H1 (cell line): ENCODE results near the gene P3H2. TPM values are rescaled to one million over a fixed set of nuclear protein-coding genes. Genes with fewer than 3 reads are reported as not detected.

Source experiments
- CTCF ChIA-PET: fragments of 300-600 bp; sonication (Branson Sonifier 250); formaldehyde crosslinking; loops from one replicate; lab custom pipeline; 2021; ENCODE audit not compliant: partially characterized antibody; lab: Charles Lee
- POLR2A ChIA-PET: fragments of 300-600 bp; sonication (Branson Sonifier 250); formaldehyde crosslinking; loops from one replicate; lab custom pipeline; 2021; ENCODE audit warnings: inconsistent platforms; ENCODE audit not compliant: partially characterized antibody; lab: Charles Lee
- DNase-seq, 2 experiments: peaks; one replicate each; pipeline versions ENCODE4 v3.0.0 to v3.0.0-alpha.2; 2010 to 2022; ENCODE audit warnings: low spot score in 2 of 2, low read depth in 1 of 2, mixed read lengths in 1 of 2
- FAIRE-seq: peaks from 2 replicates; lab custom pipeline; 2011; peaks lifted over from hg19 to GRCh38; lab: Jason Lieb, UNC
- H2AFZ ChIP-seq: 2 replicates; pipeline ENCODE4 v1.8.1; 2012; ENCODE audit warnings: low read length, inconsistent platforms
- H2AK5ac ChIP-seq: 2 replicates; pipeline ENCODE4 v1.6.1; 2013; ENCODE audit warnings: low read depth, low read length
- H2BK120ac ChIP-seq: replicated peaks from 2 replicates; pipeline ENCODE3; 2013; ENCODE audit warnings: low read depth, low read length, inconsistent platforms
- H2BK12ac ChIP-seq: 2 replicates; pipeline ENCODE4 v1.6.1; 2013; ENCODE audit warnings: low read depth, low read length
- H2BK15ac ChIP-seq: 2 replicates; pipeline ENCODE4 v1.6.1; 2013; ENCODE audit warnings: low read length
- H2BK20ac ChIP-seq: 2 replicates; pipeline ENCODE4 v1.6.1; 2013; ENCODE audit warnings: low read length
- H2BK5ac ChIP-seq: 2 replicates; pipeline ENCODE4 v1.6.1; 2013; ENCODE audit warnings: low read depth, low read length
- H3K14ac ChIP-seq: 2 replicates; pipeline ENCODE4 v1.6.1; 2013; ENCODE audit warnings: inconsistent platforms; ENCODE audit not compliant: insufficient read length
- H3K18ac ChIP-seq: 2 replicates; pipeline ENCODE4 v1.6.1; 2013; ENCODE audit warnings: low read length; ENCODE audit errors: extremely low read depth
- H3K23ac ChIP-seq: 2 replicates; pipeline ENCODE4 v1.6.1; 2013; ENCODE audit warnings: inconsistent platforms; ENCODE audit not compliant: insufficient read length
- H3K23me2 ChIP-seq: 2 replicates; pipeline ENCODE4 v1.6.1; 2013; ENCODE audit warnings: low read depth, low read length
- H3K27ac ChIP-seq: 2 replicates; pipeline ENCODE4 v1.6.1; 2011; ENCODE audit warnings: low read depth, low read length, inconsistent platforms
- H3K27me3 ChIP-seq, 4 experiments: replicated peaks in 1 of 4; 1 replicate in 1 of 4; 2 replicates in 3 of 4; pipeline versions ENCODE4 v1.6.1 to v1.8.1; 2011 to 2013; ENCODE audit warnings: low read length in 3 of 4, mild to moderate bottlenecking in 3 of 4, inconsistent platforms in 2 of 4, mixed read lengths in 2 of 4, moderate library complexity in 1 of 4; ENCODE audit not compliant: control insufficient read depth in 3 of 4, insufficient read depth in 3 of 4; ENCODE audit errors: extremely low read depth in 1 of 4
- H3K36me3 ChIP-seq, 4 experiments: 2 replicates each; pipeline versions ENCODE4 v1.6.1 to v1.8.1; 2011 to 2013; ENCODE audit warnings: mild to moderate bottlenecking in 4 of 4, low read length in 3 of 4, moderate library complexity in 2 of 4, control low read depth in 1 of 4, inconsistent platforms in 1 of 4; ENCODE audit not compliant: insufficient read depth in 4 of 4, control insufficient read depth in 2 of 4
- H3K4ac ChIP-seq: replicated peaks from 2 replicates; pipeline ENCODE3; 2013; ENCODE audit warnings: low read length, low read depth, mixed read lengths, inconsistent platforms; ENCODE audit not compliant: insufficient read length
- H3K4me1 ChIP-seq, 4 experiments: replicated peaks in 1 of 4; 1 replicate in 1 of 4; 2 replicates in 3 of 4; pipeline versions ENCODE4 v1.6.1 to v1.8.1; 2011 to 2013; ENCODE audit warnings: low read length in 3 of 4, inconsistent platforms in 2 of 4, mixed read lengths in 1 of 4; ENCODE audit not compliant: insufficient read depth in 4 of 4, control insufficient read depth in 3 of 4
- H3K4me2 ChIP-seq, 2 experiments: 2 replicates each; pipeline versions ENCODE4 v1.6.1 to v1.8.1; 2011 to 2013; ENCODE audit warnings: low read depth in 2 of 2, low read length in 2 of 2, control low read depth in 1 of 2, inconsistent platforms in 1 of 2, mild to moderate bottlenecking in 1 of 2; ENCODE audit not compliant: insufficient read depth in 1 of 2
- H3K4me3 ChIP-seq, 4 experiments: fragments of 200-600, 300-600 bp in 1 of 4; sonication (generic), shearing (Covaris generic), sonication (Bioruptor Twin) in 1 of 4; 2 replicates each; pipeline versions ENCODE4 v1.5.1 to v1.8.1; 2011 to 2016; ENCODE audit warnings: low read length in 4 of 4, low read depth in 3 of 4, control low read depth in 2 of 4, inconsistent platforms in 2 of 4, mild to moderate bottlenecking in 2 of 4, mixed read lengths in 1 of 4, moderate library complexity in 1 of 4; ENCODE audit not compliant: insufficient read depth in 2 of 4; ENCODE audit errors: extremely low read depth in 1 of 4
- H3K56ac ChIP-seq: replicated peaks from 2 replicates; pipeline ENCODE3; 2013; ENCODE audit warnings: low read depth, mild to moderate bottlenecking, mixed read lengths, low read length, inconsistent platforms; ENCODE audit not compliant: insufficient read length
- H3K79me1 ChIP-seq: 2 replicates; pipeline ENCODE4 v1.6.1; 2013; ENCODE audit warnings: low read depth, low read length, control low read depth
- H3K79me2 ChIP-seq, 2 experiments: 2 replicates each; pipeline versions ENCODE4 v1.6.1 to v1.8.1; 2012 to 2013; ENCODE audit warnings: low read length in 2 of 2, mild to moderate bottlenecking in 2 of 2, inconsistent platforms in 1 of 2; ENCODE audit not compliant: insufficient read depth in 2 of 2, control insufficient read depth in 1 of 2
- H3K9ac ChIP-seq, 4 experiments: replicated peaks in 1 of 4; 1 replicate in 1 of 4; 2 replicates in 3 of 4; pipeline versions ENCODE4 v1.6.1 to v1.8.1; 2011 to 2013; ENCODE audit warnings: low read depth in 3 of 4, low read length in 3 of 4, control low read depth in 2 of 4, mild to moderate bottlenecking in 2 of 4, moderate library complexity in 2 of 4, inconsistent platforms in 1 of 4; ENCODE audit errors: extremely low read depth in 1 of 4
- H3K9me3 ChIP-seq, 2 experiments: 2 replicates each; pipeline versions ENCODE4 v1.6.1 to v1.8.1; 2012 to 2013; ENCODE audit warnings: mild to moderate bottlenecking in 2 of 2, moderate library complexity in 2 of 2, control low read depth in 1 of 2, inconsistent platforms in 1 of 2, low read depth in 1 of 2, low read length in 1 of 2, mixed read lengths in 1 of 2; ENCODE audit not compliant: insufficient read depth in 2 of 2
- H4K20me1 ChIP-seq, 2 experiments: replicated peaks in 1 of 2; 2 replicates each; pipeline versions ENCODE3 to v1.8.1; 2011 to 2013; ENCODE audit warnings: inconsistent platforms in 2 of 2, low read length in 2 of 2, mild to moderate bottlenecking in 1 of 2; ENCODE audit not compliant: insufficient read depth in 2 of 2, control insufficient read depth in 1 of 2
- H4K5ac ChIP-seq: 2 replicates; pipeline ENCODE4 v1.6.1; 2013; ENCODE audit warnings: low read length, low read depth, mixed read lengths, inconsistent platforms; ENCODE audit not compliant: insufficient read length
- H4K8ac ChIP-seq: 2 replicates; pipeline ENCODE4 v1.8.0; 2013; ENCODE audit warnings: mild to moderate bottlenecking, moderate library complexity, low read length, inconsistent platforms; ENCODE audit not compliant: insufficient read depth; ENCODE audit errors: extremely low read depth
- H4K91ac ChIP-seq: replicated peaks from 2 replicates; pipeline ENCODE3; 2013; ENCODE audit warnings: low read length, mixed read lengths, inconsistent platforms; ENCODE audit not compliant: insufficient read length
- CREB1 ChIP-seq: IDR thresholded peaks from 2 replicates; pipeline ENCODE4 v1.6.1; 2012; ENCODE audit warnings: inconsistent platforms
- KDM1A ChIP-seq: fragments of 200-600, 300-600 bp; sonication (generic); IDR thresholded peaks from 2 replicates; pipeline ENCODE4 v1.7.1; 2016; ENCODE audit warnings: mild to moderate bottlenecking, low read length, borderline replicate concordance
- NANOG ChIP-seq: IDR thresholded peaks from 2 replicates; pipeline ENCODE4 v1.6.1; 2011; ENCODE audit warnings: low read length, low read depth, mild to moderate bottlenecking, inconsistent platforms; ENCODE audit not compliant: insufficient read depth, poor library complexity, severe bottlenecking
- NRF1 ChIP-seq: IDR thresholded peaks from 2 replicates; pipeline ENCODE4 v1.6.1; 2011; ENCODE audit warnings: mild to moderate bottlenecking, low read depth, low read length, improper control_type of control experiment
- WGBS, 2 experiments: shearing (Covaris generic) in 1 of 2; methylation state at CpG; one replicate each; pipeline versions ENCODE4 v1.1.6 to v1.1.7; 2013 to 2015; ENCODE audit warnings: low lambda C conversion rate in 2 of 2, mixed read lengths in 2 of 2, inconsistent platforms in 1 of 2, low coverage in 1 of 2, missing lambda C conversion rate in 1 of 2; ENCODE audit not compliant: insufficient replicate concordance in 2 of 2, insufficient coverage in 1 of 2, insufficient read length in 1 of 2; ENCODE audit errors: extremely low coverage in 1 of 2, missing lambda C conversion rate in 1 of 2; 5-methylcytosine and 5-hydroxymethylcytosine counted together
- polyA plus RNA-seq, 7 experiments: library from polyadenylated mRNA; depleted of rRNA in 3 of 7; stranded (reverse) in 5 of 7; unstranded in 2 of 7; fragments of >200 nt in 5 of 7; fragments of 200-250 nt in 2 of 7; gene quantifications; 1 replicate in 5 of 7; 2 replicates in 1 of 7; 4 replicates in 1 of 7; pipeline versions ENCODE4 v1.2.1 to v1.2.3, GENCODE V29; 2011 to 2013; ENCODE audit warnings: missing spikeins in 2 of 7, mixed read lengths in 2 of 7
- total RNA-seq: library from RNA; stranded (reverse); fragmentation: NEBNext Ultra II Directional; extraction: Animal tissue kit (Norgen Biotek cat#: 25700); gene quantifications from 2 replicates; pipeline ENCODE4 v1.2.1, GENCODE V29; 2021

P3H2 gene
- total and polyA plus RNA-seq, 2 of the 8 experiments (the other 6 are each of a cell fraction or from before 2014, with no cell fraction given), result 40.5 to 60.4 TPM

GRCh38 chr3:190121383-190121782 is 686 bp upstream of the P3H2 start:
- Histone ChIP-seq H3K56ac (no peak overlapping the region), H2BK12ac (peak overlapping the region; percentile 1; the same call in 1 of the 2 replicates), H3K4ac (no peak overlapping the region), H3K27me3 (peaks cover 0 to 6% (median 1%) of the 10 kb centered on the region in 4 experiments; a peak in 4 of 7 replicates), H3K9me3 (no peaks in the 10 kb centered on the region), H2AFZ (no peak overlapping the region), H4K91ac (peak overlapping the region; percentile 2), H3K79me2 (peaks cover 0 to 34% of the 10 kb centered on the region in 2 experiments; a peak in 2 of 4 replicates), H2BK20ac (peak overlapping the region; percentile 52; the same call in 1 of the 2 replicates), H3K4me1 (peaks cover 0 to 14% (median 13%) of the 10 kb centered on the region in 4 experiments; a peak in 6 of 7 replicates), H3K23me2 (peaks cover 2% of the 10 kb centered on the region; the same call in 1 of the 2 replicates), H3K14ac (no peak overlapping the region), H3K9ac (no peak overlapping the region), H3K27ac (no peak overlapping the region), H4K8ac (no peak overlapping the region), H3K18ac (no peak overlapping the region), H4K20me1 (no peaks in the 10 kb centered on the region), H3K4me3 (no peak overlapping the region; a peak in 1 of 8 replicates), H2BK120ac (no peak overlapping the region), H3K23ac (no peak overlapping the region), H2BK5ac (no peak overlapping the region), H2AK5ac (0 out of 2 replicates have a peak overlapping the region, but pooled peaks have one; percentile 11), H2BK15ac (no peak overlapping the region), H3K4me2 (peak overlapping the region; percentile 11 to 57; a peak in 2 of 4 replicates), H3K79me1 (no peaks in the 10 kb centered on the region), H4K5ac (no peak overlapping the region), H3K36me3 (no peaks in the 10 kb centered on the region)
- FAIRE-seq, result no peak
- no peak for DNase-seq
- 91% methylated on average over 12 of the region's 12 CpGs; no CpG with 5 or more reads in 1 of the 2 experiments for WGBS, 2 experiments
- POLR2A ChIA-PET, result interaction anchor here (0.6 to 1.2 kb wide), 4 partner anchors 9 to 39 kb away, joined by 3 to 4 read pairs (median 3); no protein-coding TSS in a partner anchor
- CTCF ChIA-PET, result interaction anchor here (0.6 to 4.5 kb wide), 30 partner anchors 8 to 1379 kb away, joined by 3 to 27 read pairs (median 5); partner anchors contain the start of gene CLDN1
- no peak for TF ChIP-seq CREB1
- no peak for TF ChIP-seq NRF1
- no peak for TF ChIP-seq NANOG
- no peak for TF ChIP-seq KDM1A
